Stimulated activated CD8-positive, alpha-beta memory T cell treated with anti-CD3 and anti-CD28 coated beads, Interleukin-12 subunit alpha, Interleukin-12 subunit beta, amount 100 ng/mL, for 1 hour (primary cell): ENCODE data around the gene KCTD16.

Experiments
- DNase-seq: peaks from one replicate; pipeline ENCODE4 v3.0.0-alpha.2; 2020; ENCODE audit warnings: low read depth

Gene KCTD16

GRCh38 chr5:144460600-144460999 lies 289.9 kb downstream of the KCTD16 start:
- no peak for DNase-seq

DNA sequence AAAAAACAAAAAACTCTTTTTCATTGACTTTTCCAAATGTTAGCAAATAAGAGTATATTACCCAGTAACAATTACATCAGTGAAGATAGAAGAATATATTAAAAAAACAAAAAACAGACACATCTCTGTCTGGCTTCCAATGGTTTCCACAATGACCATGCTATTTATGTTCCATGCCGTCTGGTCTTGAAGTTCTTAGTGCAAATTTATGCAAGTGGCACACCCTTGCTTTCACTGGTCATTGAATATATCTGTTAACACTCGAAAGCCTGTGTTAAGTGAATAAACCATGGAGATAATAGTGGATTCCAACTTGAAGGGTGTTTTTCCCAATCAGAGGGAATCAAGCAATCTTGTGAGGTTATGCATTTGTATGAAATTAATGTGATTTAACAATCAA lies 291.9 kb downstream of the KCTD16 start:
- no peak for DNase-seq

GRCh38 chr5:144463481-144464223 lies 293.0 kb downstream of the KCTD16 start:
- no peak for DNase-seq

GRCh38 chr5:144464306-144464705 lies 293.6 kb downstream of the KCTD16 start:
- no peak for DNase-seq

GRCh38 chr5:144465441-144465840 lies 294.8 kb downstream of the KCTD16 start:
- DNase-seq: no peak

DNA sequence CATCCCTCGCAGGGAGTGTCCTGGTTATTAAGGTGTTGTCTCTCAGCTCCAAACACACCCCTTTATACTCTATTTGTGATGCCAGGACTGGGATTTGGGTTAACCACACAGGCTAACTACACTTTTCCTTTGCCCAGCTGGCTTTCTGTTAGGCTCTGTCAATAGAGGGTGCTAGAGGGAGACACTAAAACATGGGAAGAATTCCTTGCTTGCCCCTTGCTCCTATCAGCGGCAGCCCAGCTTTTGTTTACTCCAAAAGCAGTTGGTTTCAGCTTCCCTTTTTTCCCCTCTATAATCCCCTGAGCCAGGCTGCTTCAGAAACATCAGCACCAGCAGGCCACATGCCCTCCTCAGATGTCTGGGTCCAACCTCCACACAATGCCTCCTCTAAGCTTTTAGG lies 297.1 kb downstream of the KCTD16 start:
- no peak for DNase-seq

DNA sequence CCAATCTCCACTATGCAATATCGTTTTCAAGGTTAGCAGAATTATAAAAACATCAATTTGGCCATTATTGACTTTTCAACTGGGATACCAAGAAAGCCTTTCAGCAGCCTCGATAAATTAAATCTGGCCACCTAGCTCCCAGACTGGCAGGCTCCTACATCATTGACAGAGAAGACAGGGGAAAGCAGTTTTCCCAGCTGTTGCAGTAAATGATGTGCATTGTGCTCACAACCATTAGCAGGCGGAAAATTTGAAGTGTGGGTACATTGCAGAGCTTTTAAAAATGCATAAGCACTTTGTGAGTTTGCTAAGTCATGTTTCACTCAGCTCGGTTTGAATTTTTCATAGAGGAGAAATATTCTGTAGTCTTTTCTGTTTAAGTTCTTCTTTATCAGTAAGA lies 297.9 kb downstream of the KCTD16 start:
- DNase-seq: no peak

DNA sequence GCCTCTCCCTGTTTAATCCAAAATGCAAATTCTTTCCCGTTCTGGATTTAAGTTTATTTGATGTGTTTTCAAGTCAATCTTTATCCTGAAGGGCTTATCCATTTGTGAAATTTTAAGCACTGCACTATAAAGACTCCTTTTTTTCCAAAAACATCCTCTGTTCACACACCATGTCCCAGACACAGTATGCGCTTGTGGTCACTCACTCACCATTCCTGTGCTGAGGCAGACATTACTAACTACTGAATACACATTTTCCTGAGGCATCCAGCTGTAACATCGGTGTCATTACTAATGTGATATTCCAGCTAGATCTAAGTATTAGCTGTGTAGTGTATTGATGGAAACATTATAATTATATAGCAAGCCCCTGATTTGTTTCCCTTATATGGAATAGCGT lies 298.4 kb downstream of the KCTD16 start:
- DNase-seq: no peak

GRCh38 chr5:144472221-144472620 lies 301.5 kb downstream of the KCTD16 start:
- DNase-seq: no peak

DNA sequence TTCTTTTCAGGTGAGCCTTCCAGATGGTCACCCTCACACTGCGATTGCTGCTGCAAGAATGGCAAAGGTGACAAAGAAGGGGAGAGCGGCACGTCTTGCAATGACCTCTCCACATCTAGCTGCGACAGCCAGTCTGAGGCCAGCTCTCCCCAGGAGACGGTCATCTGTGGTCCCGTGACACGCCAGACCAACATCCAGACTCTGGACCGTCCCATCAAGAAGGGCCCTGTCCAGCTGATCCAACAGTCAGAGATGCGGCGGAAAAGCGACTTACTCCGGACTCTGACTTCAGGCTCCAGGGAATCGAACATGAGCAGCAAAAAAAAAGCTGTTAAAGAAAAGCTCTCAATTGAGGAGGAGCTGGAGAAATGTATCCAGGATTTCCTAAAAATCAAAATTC lies 303.0 kb downstream of the KCTD16 start:
- DNase-seq: no peak

- DNase-seq: no peak
Measured at GRCh38 chr5:144478565-144478964, 307.9 kb downstream of the KCTD16 start.

- no peak for DNase-seq
Measured at GRCh38 chr5:144481861-144482260, 311.2 kb downstream of the KCTD16 start.

DNA sequence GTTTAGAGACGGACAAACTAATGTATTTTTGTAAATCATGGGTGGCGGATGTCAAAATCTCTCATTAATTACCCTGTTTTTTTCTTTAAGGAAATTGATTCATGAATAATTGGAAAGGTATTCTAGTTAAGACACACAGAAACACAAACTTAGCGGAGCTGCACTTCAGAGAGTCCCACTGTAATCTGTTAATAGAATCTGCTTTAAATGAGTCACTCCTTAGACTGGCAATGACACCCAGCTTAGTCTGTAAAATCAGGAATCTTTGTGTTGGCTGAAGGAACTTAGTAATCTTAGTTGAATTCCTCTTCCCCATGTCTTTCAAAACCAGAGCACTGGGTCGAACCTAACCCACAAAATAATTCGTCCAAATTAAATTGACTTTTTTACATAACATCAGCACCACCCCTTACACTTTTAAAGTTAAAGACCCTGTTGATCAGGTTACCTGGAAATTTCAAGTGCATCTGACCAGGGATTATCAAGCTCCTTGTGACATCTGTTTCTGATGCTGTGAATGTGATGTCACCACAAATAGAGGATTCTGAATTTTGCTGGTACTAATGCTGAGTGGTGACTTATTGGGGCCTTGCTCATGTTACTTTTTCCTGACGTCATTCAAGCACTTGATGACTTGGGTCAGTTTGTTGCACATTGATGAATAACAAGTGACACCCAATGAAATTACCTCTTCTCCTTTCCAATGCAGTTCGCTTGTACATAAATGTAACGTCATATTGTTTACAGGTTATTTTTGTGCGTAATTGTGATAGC lies 313.6 kb downstream of the KCTD16 start:
- no peak for DNase-seq

- no peak for DNase-seq
Measured at GRCh38 chr5:144485540-144485939, 314.9 kb downstream of the KCTD16 start.

DNA sequence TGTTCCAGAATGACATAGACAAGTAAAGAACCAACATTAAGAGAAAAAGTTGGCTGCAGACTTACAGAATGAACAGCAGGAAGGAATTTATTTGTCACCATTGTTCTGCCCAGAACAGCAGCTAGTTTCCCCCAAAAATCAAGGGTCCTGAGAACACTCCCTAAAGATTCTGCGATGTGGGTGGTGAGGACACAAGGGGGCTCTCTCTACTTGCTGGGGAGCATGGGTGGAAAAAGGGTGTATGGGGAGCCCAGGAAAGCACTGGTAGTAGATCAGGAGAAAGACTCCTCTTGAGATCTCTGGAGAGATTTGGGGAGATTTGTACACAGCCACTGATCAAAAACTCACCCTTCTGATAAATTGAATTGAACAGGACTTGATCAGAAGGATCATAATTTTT lies 316.5 kb downstream of the KCTD16 start:
- no peak for DNase-seq

DNA sequence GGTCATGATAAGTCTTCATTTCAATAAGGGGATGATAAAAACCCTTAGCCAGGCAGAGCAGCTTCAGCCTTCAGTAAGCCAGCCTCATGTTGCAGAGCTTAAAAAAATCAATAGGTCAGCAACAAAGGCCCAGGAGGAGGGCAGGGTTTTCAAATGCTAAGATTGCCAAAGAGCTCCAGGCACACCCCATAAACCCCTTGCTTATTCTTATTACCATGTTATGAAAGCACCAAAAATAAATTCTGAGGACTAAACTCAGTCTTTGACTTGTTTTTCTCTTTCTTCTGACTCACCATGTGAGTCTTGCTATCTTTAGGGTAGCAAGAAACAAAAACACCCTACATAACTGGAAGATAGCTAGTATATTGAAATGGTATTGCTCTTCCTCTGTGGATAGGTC lies 317.1 kb downstream of the KCTD16 start:
- DNase-seq: no peak

DNA sequence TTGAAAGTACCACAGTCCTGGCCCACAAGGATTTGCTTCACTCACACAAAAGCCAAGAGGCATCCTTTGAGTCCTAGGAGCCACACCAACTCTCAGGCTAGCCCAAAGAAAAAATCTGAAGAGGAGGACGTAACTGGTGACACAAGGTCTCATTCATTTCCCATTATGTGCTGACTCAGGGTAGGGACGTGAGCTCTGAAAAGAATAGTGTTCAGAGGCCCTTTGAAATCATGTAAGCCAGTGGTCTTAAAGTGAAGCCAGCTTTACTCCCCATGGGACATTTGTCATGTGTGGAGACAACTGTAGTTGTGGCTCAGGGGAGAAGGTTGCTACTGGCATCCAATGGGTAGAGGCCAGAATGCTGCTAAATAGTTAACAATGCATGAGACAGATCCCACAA lies 332.4 kb downstream of the KCTD16 start:
- DNase-seq: no peak

DNA sequence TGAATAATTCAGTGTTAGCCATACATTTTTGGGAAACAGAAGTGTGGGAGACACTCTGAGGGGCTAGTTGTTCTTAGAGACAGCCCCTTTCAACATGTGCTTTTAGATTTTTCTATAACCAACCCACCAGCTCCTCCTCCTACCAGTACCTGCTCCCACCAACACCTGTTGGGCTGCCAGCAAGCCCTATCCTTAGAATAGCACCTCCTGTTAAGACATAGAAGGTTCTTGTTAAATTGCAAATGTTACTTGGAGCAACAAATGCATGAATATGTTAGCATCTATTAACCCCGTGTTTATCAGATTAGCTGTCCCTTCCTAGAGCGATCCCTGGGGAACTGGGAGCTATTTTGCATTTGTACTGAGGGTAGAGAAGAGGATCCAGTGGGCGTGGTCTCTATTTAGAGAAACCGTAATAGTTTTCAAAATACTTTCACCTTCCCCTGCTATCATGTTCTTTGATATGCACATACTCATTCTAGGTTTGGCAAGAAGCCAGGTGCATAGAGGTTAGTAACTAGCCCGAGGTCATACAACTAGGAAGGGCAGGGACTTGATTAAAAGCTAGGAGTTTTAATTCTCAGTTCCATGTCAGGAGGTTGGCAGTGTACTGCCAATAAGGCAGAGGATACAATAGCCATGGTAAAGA lies 334.4 kb downstream of the KCTD16 start:
- DNase-seq: no peak

GRCh38 chr5:144510845-144511579 lies 340.3 kb downstream of the KCTD16 start:
- DNase-seq: no peak

- DNase-seq: no peak
Measured at GRCh38 chr5:144511580-144512072, 341.0 kb downstream of the KCTD16 start.

- DNase-seq: no peak
Measured at GRCh38 chr5:144522698-144523097, 352.0 kb downstream of the KCTD16 start.

GRCh38 chr5:144525000-144525399 lies 354.3 kb downstream of the KCTD16 start:
- no peak for DNase-seq
